ENCODE measurements around the gene STARD5.
"Not testable (repeated sequence)": the region's sequence is repeated elsewhere in the genome, so short reads cannot be mapped to it uniquely, and the experiment has no call there.

STARD5 gene

GRCh38 chr15:81337241-81337640 lies 13.3 kb upstream of the STARD5 start:
- no peak for DNase-seq

- peak; percentile 54 to 62 for DNase-seq
Observed at GRCh38 chr15:81336568-81336967, 12.6 kb upstream of the STARD5 start.

- no peak for DNase-seq
Observed at GRCh38 chr15:81335631-81336030, 11.7 kb upstream of the STARD5 start.

GRCh38 chr15:81334768-81335435 lies 11.0 kb upstream of the STARD5 start:
- no peak for DNase-seq

GRCh38 chr15:81333363-81333762 lies 9.4 kb upstream of the STARD5 start:
- DNase-seq = no peak

GRCh38 chr15:81332326-81332725 lies 8.4 kb upstream of the STARD5 start:
- DNase-seq = no peak

- no peak for DNase-seq
Observed at GRCh38 chr15:81331600-81331999, 7.7 kb upstream of the STARD5 start.

- not testable (repeated sequence) for DNase-seq
Observed at GRCh38 chr15:81331141-81331540, 7.2 kb upstream of the STARD5 start.

- DNase-seq = no peak
Observed at GRCh38 chr15:81330366-81331090, 6.6 kb upstream of the STARD5 start.

- no peak for DNase-seq
Observed at GRCh38 chr15:81329446-81329845, 5.5 kb upstream of the STARD5 start.

- DNase-seq = no peak
Observed at GRCh38 chr15:81327516-81327915, 3.6 kb upstream of the STARD5 start.

GRCh38 chr15:81326466-81327212 lies 2.7 kb upstream of the STARD5 start:
- no peak for DNase-seq

- no peak for DNase-seq
Observed at GRCh38 chr15:81323559-81323943, 390 bp downstream of the STARD5 start.

- DNase-seq = no peak
Observed at GRCh38 chr15:81322676-81323253, 1.2 kb downstream of the STARD5 start.

- no peak for DNase-seq
Observed at GRCh38 chr15:81321667-81322066, 2.3 kb downstream of the STARD5 start.

- DNase-seq = no peak
Observed at GRCh38 chr15:81317642-81318017, 6.3 kb downstream of the STARD5 start.

GRCh38 chr15:81316267-81316666 lies 7.7 kb downstream of the STARD5 start:
- no peak for DNase-seq

GRCh38 chr15:81315452-81316175 lies 8.3 kb downstream of the STARD5 start:
- DNase-seq = no peak

- DNase-seq = no peak
Observed at GRCh38 chr15:81314378-81314777, 9.6 kb downstream of the STARD5 start.

- DNase-seq = no peak
Observed at GRCh38 chr15:81313686-81314085, 10.3 kb downstream of the STARD5 start.

GRCh38 chr15:81312790-81313543 lies 11.0 kb downstream of the STARD5 start:
- peak in 1 of 2 donors; percentile 63 for DNase-seq
